ENCODE data around the gene MTIF3.

- TF ChIP-seq TAF1 (IDR thresholded peaks at IDR 0.05; ENCODE audit: low read depth) (no peak), EP300 (conservative IDR thresholded peaks at IDR 0.05; ENCODE audit: poor library complexity, severe bottlenecking) (no peak), MXI1 (conservative IDR thresholded peaks at IDR 0.05; ENCODE audit: poor library complexity, severe bottlenecking) (no peak)
- TF ChIP-seq, protein P1, sequence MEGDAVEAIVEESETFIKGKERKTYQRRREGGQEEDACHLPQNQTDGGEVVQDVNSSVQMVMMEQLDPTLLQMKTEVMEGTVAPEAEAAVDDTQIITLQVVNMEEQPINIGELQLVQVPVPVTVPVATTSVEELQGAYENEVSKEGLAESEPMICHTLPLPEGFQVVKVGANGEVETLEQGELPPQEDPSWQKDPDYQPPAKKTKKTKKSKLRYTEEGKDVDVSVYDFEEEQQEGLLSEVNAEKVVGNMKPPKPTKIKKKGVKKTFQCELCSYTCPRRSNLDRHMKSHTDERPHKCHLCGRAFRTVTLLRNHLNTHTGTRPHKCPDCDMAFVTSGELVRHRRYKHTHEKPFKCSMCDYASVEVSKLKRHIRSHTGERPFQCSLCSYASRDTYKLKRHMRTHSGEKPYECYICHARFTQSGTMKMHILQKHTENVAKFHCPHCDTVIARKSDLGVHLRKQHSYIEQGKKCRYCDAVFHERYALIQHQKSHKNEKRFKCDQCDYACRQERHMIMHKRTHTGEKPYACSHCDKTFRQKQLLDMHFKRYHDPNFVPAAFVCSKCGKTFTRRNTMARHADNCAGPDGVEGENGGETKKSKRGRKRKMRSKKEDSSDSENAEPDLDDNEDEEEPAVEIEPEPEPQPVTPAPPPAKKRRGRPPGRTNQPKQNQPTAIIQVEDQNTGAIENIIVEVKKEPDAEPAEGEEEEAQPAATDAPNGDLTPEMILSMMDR (IDR thresholded peaks at IDR 0.05; ENCODE audit: poor library complexity, severe bottlenecking) = no peak
Observed at GRCh38 chr13:27466513-27466912, 16.1 kb upstream of the MTIF3 start.

Measured in neural cell (in vitro differentiated cells).